Fibroblast of skin of abdomen (primary cell): ENCODE data around the gene CEP128. TPM values are rescaled to one million over a fixed set of nuclear protein-coding genes. Genes with fewer than 3 reads are reported as not detected.

Source experiments
- DNase-seq: peaks from one replicate; pipeline ENCODE4 v3.0.0-alpha.2; 2013
- polyA plus RNA-seq, 2 experiments: library from polyadenylated mRNA; unstranded; fragments of 120-200 nt; gene quantifications; one replicate each; pipeline ENCODE4 v1.2.1, GENCODE V29; 2013; ENCODE audit not compliant: insufficient read length in 2 of 2

The CEP128 gene
- polyA plus RNA-seq (2013, experiment 1 of 2; ENCODE audit: insufficient read length), result 5.1 TPM
- 5.1 TPM for polyA plus RNA-seq (2013, experiment 2 of 2; ENCODE audit: insufficient read length)

DNA sequence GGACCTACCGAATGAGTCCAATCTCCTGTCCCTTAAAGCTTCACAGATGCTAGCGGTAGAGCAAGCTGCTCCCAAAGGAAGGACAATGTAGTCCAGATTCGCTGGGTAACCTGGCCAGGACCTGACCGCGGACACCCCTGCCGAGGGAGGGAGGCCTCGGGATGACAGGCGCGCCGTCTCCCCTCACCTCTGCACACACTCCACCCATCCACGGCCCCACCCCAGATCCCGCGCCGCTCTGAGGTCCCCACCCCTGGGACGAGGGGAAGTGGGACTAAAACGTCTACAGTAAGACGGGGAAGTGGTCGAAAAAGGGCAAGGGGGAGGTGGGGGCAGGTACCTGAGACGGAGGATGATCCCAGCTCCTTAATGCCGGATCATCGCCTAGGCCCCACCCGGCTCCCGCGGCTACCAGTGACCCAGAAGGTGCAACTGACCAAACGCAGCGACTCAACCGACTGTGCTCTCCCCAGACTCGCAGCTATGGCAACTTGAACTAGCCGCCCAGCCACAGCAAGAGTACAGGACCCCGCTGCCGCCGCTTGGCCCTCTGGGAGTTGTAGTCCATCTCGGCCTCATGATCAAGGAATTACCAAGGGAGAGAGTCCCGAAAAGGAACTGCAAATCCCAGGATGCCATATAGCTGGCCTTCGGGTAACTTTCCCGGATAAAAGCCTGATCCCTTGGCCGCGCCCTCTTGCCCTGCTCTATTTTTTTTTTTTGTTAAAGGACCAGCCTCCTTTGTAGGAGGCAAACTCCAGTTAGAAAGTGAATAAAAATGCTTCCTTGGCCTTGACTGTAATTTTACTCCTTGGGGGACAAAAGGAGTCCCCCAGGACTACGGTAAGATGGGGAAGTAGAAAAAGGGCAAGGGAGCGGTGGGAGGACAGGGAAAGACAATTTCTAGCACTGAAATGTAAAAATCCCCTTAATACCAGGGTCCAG is at the start of gene CEP128:
Gene CEP128, minus strand, starts transcription at position 498 of the 945 bp plus-strand sequence.
- peak; percentile 98 for DNase-seq

DNA sequence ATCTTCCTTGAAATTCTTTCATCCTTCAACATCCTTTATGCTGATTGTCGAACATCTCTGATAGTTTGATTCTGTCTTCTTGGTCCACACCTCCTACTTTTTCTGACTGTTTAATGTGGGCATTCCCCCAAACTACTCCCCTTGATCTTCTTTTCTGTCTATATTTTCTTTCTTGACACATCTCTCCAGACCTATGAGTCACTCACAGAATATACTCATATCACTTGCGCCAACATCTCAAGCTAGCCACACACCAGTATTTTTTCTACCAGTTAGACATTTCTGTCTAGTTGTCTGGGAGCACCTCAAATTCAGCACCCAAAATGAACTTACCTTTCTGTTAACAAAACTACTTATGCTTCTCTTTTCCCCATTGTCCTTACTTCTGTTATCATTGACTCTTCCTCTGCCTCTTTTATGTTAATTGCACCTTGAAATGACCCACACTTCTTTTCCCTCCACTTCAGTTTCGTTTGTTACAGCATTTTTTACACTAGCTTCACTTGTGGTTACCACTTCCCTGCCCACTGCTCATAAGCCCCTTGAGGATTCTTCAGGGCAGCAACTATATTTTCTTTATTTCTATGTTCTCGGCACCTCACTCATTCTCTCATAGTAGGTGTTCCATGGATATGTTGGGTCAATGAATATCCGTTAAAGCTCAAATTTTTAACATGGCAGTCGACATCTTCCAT is 47.3 kb upstream of the CEP128 start:
- DNase-seq, result peak; percentile 17

DNA sequence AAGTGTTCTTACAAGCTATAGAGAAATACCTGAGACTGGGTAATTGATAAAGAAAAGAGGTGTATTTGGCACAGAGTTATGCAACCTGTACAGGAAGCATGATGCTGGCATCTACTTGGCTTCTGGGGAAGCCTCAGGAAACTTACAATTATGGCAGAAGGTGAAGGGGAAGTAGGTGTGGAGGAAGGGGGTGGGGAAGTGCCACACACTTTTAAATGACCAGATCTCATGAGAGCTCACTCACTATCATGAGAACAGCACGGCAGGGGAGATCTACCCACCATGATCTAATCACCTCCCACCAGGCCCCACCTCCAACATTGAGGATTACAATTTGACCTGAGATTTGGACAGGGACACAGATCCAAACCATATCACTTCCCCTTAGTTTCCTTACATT is 46.7 kb upstream of the CEP128 start:
- DNase-seq, result no peak

DNA sequence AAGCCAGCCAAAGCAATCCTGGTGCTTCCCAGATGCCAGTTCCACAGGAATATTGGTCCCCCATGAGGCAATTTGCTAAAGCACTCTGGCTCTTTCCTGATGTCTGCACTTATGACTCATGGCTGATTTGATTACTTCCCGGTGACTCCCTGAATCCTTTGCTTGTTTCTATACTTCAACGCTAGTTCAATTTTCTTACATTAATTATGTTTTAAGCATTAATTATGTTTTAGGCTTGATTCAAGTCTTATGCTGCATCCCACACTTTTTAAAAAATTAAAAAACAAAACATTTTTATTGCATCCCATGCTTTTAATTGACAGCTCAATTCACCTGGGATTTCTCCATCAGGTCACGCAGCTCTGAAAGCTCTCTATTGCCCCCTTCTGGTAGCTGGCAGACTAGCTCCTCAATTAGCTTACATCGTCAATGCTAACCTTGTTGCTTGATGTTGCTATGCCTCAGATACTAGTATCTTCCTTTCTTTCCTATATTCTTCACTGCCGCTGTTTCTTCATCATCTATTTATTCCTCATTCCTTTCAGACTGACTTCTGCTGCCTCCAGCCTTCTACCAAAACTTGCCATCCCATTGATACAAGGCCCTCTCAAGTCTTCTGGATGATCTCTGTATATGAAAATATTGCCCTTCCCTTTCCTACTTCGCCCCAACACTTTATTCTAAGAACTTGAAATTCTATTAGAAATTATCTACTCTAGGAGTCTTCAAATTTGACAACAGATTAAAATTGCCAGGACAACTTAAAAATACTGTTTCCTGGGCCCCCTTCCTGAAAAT is 45.9 kb upstream of the CEP128 start:
- DNase-seq, result peak; percentile 60

DNA sequence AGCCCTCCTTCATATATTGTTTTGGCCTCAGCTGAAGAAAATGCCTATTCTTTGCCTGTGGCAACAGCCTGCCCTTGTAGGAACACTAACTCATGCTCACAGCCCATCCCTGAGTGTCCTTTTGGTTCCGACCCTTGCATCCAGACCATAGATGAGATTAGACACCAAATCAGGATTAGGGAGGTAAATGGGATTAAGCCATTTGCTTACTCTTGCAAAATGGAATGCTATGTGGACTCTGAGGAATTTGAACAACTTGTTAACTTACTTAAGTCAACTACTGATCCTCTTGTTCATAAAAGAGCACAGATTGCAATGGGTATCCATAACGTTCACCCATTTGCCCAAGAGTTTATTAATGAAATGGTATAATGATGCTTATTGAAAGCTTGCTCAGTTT is 41.2 kb upstream of the CEP128 start:
- no peak for DNase-seq

DNA sequence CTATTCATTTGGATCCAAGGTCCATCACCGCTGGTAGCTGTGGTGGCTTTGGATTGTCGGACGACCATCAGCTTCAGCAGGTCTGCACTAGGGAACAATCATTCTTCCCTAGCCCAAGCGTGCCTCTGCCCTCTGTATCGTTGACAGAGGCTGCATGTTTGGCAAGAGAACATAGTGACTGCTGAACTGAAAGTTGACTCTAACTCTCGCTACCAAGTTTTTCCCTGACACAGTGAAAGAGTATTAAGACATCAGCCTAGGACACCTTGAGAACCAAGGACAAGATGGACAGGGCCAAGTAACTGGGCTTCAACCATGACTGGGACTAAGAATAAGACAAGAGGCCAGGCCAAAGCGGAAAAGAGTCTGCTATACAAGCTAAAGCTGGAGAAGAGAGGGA is 40.1 kb upstream of the CEP128 start:
- no peak for DNase-seq

DNA sequence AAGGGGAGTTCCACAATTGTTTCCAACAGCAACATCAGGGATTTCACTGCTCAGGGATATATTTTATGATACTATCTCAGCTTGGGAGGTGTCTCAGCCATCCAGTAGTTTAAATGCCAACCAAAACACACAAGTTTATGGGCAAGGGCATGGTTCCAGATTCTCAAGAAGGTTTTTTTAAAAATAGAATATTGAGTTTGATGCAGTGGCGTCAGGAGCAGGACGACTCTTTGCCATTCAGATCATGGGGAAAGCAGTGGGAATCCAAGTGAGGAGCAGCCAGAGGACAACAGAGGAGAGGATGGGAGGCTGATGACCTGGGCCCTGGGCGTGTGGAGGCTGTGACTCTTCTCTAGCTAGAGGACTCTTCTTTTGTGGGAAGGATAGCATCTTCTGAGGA is 39.6 kb upstream of the CEP128 start:
- no peak for DNase-seq

DNA sequence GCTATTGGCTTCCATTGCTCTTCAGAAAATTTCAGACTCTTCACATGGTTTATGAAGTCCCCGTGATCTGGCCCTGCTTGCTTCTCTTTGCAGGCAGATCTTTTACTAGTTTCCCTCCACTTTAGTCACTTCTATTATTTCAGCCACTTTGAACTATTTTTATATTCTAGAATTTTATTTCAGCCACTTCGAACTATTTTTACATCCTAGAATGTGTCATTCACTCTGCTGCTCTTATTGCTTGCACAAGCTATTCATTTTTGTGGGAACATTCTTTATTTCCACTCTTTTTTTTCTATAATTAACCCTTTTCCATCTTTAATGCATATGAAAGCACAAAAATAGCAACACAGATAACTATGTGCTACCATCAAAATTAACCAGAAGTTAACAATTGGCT is 38.4 kb upstream of the CEP128 start:
- no peak for DNase-seq

DNA sequence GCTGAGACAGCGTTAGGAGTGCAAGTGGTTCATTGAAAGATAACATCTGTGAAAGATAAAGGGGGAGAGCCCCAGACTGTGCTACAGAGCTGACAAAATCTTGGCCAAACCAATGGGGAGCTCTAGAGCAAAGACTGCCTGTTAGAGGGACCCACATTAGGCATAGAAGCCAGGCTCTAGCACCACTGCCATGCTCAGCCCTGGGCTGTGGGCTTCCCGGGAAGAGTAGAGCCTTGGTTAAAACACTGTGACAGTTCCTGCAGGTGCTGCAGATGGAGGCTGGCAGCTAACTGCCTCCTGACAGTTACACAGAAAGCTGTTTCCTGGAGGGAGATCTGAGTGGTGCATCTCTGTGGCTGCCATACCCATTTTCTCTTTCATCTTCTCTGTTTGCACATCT is 36.9 kb upstream of the CEP128 start:
- DNase-seq, result no peak

DNA sequence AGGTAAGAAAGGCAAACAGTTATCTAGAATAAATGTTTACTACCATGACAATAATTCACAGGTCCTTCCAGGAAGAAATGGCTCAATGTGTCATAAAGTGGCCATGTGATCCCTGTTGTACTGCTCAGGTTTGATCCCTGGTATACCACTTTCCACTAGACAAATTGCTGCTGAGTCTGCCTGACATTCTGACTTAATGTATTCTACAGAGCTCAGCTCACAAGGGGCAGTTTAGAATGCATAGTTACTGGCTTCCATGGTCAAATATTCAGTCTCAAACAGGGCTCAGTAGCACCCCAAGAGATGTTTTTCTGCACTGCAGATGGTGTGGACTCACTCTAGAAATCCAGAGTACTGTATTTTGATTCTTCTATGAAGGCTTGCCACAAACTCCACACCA is 35.7 kb upstream of the CEP128 start:
- no peak for DNase-seq

DNA sequence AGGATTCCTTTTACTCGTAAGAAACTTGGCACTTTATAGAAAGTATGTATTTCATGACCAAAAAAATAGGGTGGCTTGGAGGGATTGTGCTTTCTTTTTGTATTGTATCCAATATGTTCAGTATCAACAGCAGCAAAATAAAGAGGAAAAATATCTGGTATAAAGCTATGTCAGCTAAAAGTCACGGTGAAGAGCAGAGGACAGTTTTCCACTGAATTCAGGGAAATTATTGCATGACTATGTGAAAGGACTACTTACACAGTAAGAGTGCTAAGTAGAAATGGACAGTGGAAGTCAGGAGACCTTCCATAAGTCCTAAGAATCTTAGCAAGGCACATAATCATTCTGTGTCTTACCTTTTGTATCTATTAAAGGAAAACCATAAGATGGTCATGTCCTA is 33.1 kb upstream of the CEP128 start:
- no peak for DNase-seq

DNA sequence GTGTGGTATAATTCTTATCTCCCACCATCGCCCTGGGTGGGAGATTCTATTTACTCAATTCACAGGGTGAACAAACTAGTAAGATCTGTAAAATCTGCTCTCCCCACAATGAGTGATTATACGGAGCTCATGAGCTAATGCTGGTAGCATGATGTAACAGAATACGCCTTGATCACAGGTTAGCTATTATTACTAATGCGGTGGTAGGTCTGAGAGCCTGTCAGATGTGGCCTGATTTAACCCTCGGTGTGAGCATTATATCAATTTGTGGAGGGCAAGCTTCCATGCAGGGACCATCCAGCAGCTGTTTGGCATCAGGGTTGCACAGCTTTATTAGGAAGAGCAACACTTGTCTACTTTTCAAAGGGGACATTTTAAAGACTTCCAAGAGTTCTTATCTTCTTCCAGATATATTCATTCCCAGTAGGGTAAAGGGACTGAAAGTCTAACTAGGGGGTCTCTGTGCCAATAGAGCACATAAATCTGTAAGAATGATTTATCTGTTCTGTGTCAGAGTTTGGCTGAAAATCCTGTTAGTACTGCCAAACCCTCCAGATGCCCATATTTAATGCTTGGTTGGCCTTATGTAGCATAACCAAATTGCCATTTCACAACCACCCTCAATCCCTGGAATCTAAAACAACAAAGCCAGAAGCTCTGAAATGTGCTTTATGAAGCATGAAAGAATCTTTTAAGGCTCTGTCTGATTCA is 32.5 kb upstream of the CEP128 start:
- peak; percentile 83 for DNase-seq

DNA sequence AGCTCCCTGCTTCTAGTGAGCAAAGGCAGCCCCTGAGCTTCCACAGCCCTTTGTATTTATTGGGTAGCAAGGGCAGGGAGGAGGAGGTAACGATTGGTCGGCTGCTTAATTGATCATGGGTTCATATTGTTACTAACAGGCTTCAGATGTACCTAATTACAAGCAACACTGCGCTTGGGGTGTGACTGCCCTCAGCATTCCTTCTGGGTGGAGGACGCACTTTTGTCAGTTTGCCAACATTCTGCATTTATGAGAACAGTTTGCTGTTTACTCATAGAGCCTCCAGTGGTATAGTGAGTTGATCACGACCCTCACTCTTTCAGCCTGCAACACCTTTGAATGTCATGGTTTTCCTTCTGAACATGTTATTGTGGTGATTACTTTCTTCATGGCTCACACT is 23.5 kb upstream of the CEP128 start:
- no peak for DNase-seq

DNA sequence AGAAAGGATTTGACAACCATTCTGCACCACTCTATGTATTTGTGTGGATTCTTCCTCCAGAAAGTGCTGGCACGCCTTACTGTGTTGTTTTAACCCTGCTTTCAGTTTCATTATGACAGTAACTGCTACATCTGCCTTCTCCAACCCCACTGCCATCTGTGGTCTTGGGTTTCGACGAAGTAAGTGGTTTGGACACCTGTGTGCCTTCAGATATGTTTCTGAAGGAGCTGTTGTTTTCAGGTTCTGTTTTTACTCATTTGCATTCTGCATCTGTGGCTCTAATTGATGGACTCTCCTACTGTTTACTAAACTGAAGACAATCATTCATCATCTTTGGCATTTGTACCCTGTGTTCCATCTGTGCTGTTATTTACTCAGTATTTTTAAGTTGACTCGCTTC is 18.0 kb upstream of the CEP128 start:
- DNase-seq, result no peak

DNA sequence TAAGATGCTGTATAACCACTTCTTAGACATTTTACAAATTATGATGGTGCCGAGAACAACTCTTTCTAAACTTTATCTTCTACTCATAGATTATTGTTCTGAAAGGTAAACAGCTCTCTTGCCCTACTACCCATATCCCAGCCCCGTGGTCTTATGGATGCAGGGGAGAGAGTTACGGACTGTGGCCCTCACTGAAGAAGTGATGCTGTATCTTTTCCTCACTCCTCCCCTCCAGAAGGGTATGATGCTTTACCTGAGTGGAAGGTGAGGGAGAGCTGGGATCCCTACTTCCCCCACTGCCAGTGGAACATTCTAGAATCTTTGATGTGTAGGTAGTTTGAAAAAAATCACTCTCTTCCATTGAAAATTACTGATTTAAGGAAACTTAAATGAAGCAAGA is 17.4 kb upstream of the CEP128 start:
- DNase-seq, result no peak

DNA sequence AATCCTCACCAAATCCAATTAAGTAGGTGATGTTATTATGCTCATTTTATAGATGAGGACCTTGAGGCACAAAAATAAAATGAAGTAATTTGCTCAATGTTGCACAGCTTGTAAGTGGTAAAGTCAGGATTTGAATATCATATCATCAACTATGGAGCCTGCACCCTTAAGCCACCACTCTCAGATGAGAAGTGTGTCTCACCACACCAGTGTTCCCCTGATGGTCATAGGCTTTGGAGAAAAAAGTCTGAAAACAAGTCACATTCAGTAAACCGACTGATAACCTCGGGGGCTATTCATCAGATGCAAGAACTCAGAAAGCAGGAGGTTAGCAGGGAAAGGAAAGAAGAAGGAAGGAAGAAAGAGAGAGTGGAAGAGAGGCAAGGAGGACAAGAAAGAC is 16.7 kb upstream of the CEP128 start:
- DNase-seq, result no peak

DNA sequence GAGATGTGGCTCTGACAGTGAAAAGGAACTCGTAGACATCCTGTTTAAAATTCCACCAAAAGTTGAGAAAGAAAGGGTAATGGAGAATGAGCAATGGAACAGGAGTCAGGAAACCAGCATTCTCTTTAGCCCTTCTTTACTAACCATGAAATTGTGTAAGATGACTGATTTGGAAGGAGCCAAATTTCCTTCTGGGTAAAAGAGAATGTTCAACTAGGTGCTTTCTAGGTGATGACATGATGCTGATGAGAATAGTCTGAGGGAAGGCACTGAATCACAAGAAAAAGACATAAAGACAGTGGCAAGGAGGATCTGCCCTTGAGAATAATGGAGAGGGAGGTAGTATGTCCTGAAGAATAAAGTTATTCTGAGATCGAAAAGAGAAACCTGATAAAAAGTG is 16.1 kb upstream of the CEP128 start:
- DNase-seq, result no peak

DNA sequence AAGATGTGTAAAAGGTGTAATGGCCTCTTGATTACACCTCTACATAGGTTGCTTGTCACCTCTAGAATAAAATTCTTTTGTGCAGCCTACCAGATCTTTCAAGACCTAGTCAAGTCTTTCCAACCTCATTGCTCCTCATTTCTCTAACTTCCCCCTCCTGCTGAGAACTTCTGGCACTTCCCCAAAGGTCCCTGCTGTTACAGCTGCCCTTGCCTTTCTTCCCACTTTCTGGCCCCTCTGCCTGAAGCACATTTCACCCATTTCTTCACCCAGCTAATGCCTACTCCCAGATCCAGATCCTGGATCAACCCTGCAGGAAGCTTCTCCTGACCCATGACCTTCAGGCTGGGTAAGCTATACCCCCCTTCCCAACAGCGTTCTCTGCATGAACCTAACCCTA is 15.4 kb upstream of the CEP128 start:
- DNase-seq, result no peak

DNA sequence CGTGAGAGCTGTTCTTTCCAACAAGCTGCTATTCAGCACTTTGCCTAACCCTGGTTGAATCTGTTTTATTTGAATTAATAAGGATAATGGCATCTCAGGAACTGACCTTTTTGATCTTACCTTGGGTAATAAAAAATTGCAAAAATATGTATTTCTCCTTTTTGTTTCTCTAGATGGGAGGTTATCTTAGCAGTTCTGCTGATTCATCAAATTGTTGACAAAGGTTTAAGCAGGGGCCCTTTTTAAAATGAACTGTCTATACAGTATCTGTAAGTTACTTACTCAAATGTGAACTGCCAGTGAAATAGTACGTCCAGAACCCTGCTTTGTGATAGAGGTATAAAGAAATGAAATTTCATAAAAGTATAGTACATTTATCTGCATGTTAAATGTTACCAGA is 14.6 kb upstream of the CEP128 start:
- DNase-seq, result no peak

DNA sequence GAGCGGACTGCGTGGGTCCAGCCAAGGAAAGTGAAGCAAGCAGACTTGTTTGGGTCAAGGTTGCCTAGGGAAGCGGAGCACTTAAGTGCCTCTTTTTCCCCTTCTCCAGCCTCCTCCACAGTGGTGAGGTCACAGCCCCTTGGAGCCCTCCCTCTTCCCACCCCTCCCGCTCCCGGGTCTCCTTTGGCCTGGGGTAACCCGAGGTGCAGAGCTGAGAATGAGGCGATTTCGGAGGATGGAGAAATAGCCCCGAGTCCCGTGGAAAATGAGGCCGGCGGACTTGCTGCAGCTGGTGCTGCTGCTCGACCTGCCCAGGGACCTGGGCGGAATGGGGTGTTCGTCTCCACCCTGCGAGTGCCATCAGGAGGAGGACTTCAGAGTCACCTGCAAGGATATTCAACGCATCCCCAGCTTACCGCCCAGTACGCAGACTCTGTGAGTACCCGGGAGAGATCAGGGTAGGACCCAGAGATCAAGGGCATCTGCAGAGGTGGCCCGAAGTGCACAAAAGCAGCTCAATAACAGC is 13.9 kb upstream of the CEP128 start, which contains the start of gene TSHR:
Gene TSHR, plus strand, starts transcription at position 206 of the 526 bp plus-strand sequence. Its CDS starts 60 bp downstream, at position 266.
- no peak for DNase-seq

DNA sequence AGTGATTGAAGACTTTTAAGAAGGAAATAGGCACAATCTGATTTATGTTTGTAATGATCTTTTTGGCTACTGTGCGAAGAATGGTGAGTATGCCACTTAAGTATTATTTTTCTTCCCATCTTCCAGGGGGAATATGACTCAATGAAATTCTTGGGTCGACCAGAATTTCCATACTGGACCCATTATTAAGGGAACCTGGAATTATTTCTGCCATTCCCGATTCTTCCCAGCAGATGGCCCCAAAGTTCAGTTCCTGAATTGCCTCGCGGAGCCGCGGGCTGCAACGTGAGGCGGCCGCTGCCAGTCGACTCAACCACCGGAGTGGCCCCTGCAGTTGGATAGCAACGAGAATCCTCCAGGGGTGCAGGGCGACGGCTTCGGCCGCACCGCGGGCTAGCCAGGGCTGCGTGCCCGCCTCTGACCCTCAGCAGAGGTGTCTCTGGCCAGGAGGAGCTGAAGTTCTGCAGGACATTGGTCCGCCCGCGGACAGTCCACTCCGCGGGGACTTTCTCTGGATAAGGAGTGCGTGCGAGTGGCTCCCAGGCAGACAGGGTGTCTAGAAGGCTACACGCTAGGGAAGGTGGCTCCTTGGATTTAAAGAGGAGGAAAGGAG is 13.3 kb upstream of the CEP128 start:
- peak; percentile 93 for DNase-seq
